ENCODE data around the gene PHTF1.

GRCh38 chr1:113792986-113793385 is 33.7 kb upstream of the PHTF1 start:
- TF ChIP-seq CTCF (IDR thresholded peaks at IDR 0.05) (no peak), POLR2AphosphoS5 (IDR thresholded peaks at IDR 0.05) (no peak)
